Stimulated activated CD8-positive, alpha-beta memory T cell treated with anti-CD3 and anti-CD28 coated beads, Interleukin-7, amount 100 ng/mL, for 1 hour (primary cell): ENCODE data around the gene DPP9.

Experiments
- DNase-seq, 2 donors: peaks; one replicate each; pipeline ENCODE4 v3.0.0-alpha.2; 2020; ENCODE audit warnings: low read depth in 2 of 2

DPP9 gene

DNA sequence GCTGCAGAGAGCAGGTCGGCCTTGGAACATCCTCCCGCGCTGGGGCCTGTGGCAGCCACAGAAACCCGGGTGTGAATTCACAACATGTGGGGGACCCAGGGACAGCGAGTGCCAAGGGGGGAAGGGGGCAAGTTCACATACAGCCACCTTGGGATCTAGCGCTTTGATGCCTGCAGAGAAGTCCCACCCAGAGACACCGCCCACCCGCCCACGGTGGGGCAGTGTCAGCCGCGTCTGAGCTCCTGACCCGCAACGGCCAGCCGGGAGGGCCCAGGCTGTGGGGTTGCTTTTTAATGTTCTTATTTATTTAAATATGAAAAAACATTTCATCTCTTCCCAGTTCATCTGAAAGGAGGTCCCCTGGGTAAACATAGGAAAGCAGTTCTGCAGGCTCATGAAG lies 66.4 kb downstream of the DPP9 start:
- no peak for DNase-seq

GRCh38 chr19:4656102-4656501 lies 67.5 kb downstream of the DPP9 start:
- no peak for DNase-seq

- DNase-seq, result no peak
Measured at GRCh38 chr19:4654437-4655361, 68.9 kb downstream of the DPP9 start.

GRCh38 chr19:4653793-4654436 lies 69.7 kb downstream of the DPP9 start:
- DNase-seq, result no peak

DNA sequence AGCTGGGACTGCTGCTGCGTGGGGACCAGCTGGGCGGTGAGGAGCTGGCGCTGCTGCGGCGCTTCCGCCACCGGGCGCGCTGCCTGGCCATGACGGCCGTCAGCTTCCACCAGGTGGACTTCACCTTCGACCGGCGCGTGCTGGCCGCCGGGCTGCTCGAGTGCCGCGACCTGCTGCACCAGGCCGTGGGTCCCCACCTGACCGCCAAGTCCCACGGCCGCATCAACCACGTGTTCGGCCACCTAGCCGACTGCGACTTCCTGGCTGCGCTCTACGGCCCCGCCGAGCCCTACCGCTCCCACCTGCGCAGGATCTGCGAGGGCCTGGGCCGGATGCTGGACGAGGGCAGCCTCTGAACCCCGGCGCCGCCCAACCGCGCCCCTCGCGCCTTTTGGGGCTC lies 71.6 kb downstream of the DPP9 start:
- DNase-seq, result no peak

- no peak for DNase-seq
Measured at GRCh38 chr19:4650159-4650558, 73.5 kb downstream of the DPP9 start.

- no peak for DNase-seq
Measured at GRCh38 chr19:4649392-4650047, 74.1 kb downstream of the DPP9 start.

DNA sequence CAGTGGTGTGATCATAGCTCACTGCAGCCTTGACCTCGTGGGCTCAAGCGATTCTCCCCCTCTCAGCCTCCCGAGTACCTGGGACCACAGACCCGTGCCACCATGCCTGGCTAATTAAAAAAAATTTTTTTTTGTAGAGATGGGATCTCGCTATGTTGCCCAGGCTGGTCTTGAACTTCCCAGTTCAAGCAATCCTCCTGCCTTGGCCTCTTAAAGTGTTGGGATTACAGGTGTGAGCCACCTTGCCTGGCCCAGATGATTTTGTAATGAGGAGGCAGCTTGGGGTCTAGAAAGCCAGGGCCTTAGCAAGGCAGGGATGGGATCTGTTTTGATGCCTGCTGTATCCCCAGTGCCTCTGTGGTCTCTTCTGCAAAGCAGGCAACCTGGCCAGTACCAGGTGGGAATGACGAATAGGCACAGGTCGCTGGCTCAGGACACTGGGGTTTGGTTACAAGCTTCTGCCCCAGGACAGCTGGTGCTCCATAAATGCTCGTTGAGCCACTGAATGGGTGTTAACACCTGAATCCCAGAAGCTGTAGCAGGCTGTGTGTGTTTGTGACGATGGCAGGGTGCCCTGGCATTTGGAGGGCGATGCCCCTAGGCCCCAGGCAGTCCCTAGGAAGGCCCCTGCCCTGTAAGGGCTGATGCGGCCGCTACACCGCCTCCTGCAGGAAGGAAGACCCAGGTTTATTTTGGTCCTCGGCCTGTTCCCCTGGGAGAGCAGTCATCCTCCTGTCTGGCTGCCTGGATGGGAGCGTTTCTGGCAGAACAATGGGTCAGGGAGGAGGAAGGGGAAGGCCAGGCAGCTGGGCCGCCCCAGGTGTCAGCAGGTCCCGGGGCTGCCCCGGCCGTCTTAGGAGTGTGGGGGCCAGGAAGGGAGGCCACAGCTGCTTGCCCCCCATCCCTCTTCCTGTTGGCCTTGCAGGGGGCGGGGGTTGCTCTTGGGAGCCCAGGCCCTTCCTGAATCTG lies 75.7 kb downstream of the DPP9 start:
- DNase-seq, result no peak

- DNase-seq, result no peak
Measured at GRCh38 chr19:4645718-4646117, 77.9 kb downstream of the DPP9 start.

- DNase-seq, result no peak
Measured at GRCh38 chr19:4642625-4643024, 81.0 kb downstream of the DPP9 start.

GRCh38 chr19:4641132-4641531 lies 82.5 kb downstream of the DPP9 start:
- no peak for DNase-seq

DNA sequence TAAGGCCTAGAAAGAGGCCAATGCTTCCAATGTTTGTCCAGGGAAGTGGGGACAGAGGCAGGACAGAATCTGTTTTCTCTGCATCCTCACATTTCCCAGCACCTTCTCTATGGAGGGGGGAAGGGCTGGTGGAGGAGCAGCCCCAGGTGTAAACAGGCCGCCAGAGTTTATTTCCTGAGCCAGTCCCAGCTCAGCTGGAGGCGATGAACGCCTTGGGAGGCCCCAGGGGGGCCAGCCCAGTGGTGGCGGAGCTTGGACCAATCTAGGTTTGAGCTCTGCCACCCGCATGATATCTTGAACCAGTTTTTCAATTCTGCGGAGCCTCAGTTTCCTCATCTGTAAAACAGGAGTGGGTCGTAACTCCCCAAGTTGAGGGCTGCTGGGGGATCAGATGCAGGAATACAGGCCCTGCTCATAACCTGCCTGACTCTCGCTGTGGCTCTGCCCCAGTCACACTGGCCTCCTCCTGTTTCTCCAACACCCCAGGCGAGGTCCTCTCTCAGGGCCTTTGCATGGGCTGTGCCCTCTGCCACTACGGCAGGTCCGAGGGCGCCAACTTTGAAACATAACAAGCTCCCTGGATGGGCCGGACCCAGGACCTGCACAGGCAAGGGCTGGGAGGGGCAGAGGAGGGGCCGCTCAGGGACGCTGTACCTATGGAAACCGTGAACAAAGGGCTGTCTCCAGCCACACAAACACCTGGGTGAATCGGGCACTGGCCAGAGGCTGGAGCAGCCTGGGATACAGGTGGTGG lies 83.2 kb downstream of the DPP9 start:
- no peak for DNase-seq

DNA sequence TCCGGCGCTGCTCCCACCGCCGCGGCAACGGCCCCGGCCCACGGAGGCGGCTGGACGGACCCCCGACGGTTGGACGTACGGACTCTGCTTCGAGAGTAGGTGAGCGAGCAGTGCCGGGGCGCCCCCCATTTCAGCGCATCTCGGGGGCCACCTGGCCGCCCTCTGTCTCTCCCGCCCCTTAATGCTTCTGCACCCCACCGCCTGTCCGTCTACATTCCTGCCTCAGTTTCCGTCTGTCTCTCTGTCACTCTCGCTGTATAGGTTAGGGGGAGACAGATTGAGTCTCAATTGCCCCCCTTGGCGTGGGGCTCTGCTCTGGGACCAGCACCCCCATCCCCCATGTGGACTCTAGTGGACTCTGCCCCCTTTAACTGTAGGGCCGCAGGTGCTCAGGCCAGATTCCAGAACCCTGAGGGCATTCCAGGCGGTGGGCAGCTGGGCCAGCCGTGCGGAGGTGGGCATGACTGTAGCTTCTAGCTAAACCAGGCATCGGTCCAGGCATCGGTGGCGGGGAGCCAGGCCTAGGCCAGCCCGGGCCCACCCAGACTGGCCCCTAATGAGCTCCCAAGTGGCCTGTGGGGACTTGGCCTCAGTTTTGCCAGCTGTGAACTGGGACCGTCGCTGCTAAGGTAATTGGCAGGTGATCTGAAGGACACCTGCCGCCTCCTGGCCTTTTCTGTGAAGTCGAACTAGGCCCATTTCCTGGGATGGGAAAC lies 84.0 kb downstream of the DPP9 start:
- no peak for DNase-seq

- peak; percentile 98 to 99 for DNase-seq
Measured at GRCh38 chr19:4638828-4639530, 84.7 kb downstream of the DPP9 start, which contains the start of gene TNFAIP8L1. TNFAIP8L1 (plus strand) TSS chr19:4639516; CDS start chr19:4651870, 12,354 bp downstream.

DNA sequence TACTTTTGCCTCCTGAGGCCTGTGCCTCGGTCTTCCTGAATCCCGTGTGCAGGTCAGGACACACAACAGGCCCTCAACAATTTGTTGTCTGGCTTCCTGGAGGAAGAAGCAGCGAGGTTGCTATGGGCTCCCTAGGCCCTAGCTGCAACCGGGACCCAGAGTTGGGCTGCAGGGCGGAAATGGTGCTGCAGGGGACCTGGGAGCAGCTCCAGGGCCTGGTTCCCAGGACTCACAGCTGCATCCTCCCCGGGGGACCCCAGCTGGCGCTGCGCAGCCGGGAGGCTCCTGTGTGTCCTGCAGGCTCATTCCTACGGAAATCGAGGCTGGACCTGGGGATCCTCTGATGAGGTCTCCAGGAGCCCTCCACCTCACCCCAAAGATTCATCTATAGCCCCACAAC lies 85.3 kb downstream of the DPP9 start:
- no peak for DNase-seq

- no peak for DNase-seq
Measured at GRCh38 chr19:4636761-4637160, 86.9 kb downstream of the DPP9 start.

- DNase-seq, result peak; percentile 55 to 58
Measured at GRCh38 chr19:4636151-4636717, 87.4 kb downstream of the DPP9 start.

DNA sequence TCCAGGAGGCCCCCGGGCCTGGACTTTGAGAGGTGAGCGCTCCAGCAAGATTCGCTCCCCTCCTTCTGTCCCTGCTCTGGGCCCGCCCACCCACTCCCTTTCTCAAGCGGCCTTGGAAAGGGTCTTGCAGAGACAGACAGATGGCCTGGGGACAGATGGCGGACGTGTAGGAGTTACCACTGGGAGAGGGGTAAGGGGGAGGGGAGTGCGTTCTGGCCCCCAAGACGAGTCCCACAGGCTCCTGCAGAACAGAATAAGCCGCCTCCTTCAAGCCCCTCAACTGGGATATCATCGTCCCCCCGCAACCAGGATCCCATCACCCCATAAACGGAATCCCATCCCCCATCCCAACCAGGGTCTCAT lies 87.9 kb downstream of the DPP9 start:
- no peak for DNase-seq
